NCI-H1436 treated with DMSO at 0.1 percent for 48 hours (cell line): Measurements from ENCODE around the gene HJURP.

Experiments
- DNase-seq: peaks from one replicate; lab custom pipeline; 2025; lab: John Stamatoyannopoulos, UW

The HJURP gene

DNA sequence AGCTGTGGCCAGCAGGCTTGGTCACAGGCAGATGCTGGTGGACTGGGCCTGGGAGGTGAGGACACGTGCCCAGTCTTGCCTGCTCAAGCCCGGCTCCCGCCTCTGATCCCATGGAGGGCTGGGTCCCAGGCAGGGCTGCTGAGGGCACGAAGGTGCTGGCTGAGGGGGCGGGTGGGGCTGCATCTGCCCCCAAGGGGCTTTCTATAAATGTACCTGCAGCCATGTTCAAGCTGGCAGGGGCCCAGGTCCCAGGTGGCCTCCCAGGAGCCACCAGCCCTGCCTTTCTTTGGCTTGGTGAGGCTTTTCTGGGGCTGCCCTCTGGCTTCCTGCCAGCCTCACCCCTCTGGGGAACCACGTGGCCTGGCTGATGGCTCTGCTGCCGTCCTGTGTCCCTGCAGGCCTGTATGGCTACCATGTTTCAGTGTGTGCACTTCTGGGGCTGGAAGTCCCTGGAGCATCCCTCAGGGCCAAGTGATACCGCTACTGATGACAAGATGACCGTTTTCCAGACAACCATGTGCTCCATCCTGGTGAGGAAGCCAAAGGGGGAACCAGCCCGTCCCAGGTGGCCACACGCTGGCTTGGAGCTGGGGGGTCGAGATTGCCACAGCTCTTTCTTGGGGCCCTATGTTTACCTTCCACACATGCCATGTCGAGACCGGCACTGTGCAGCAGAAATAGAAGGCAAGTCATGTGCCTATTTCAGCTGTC lies 23.2 kb downstream of the HJURP start:
- DNase-seq, result peak; percentile 27

DNA sequence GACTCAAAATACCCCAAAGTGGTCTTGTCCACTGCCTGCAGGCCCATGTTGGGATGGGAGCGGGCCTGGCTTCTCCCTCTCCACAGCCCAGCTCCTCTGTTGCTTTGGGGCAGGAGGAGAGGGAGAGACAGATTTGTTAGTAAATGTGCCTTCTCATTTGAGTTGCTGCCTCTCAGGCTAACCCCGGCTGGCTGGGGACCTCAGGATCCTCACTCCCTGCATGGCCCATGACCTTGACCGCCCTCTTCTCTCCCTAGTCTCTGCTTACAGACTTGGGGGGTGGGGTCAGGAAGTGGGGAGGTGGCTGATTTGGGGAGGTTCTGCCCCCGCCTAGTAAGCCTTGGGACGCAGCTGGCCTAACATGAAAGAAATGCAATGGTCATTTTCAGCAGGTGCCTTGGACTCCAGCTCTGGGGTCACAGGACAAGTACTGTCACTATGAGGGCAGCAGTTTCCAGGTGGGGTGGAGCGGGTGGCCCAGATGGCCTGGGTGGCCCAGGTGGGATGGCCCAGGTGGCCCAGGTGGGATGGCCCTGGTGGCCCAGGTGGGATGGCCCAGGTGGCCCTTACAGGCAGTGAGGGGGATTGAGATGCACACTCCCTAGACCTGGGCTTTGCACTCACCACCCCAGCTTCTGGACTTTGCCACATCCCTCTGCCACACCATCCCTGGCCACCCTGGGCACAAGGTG lies 24.1 kb downstream of the HJURP start:
- no peak for DNase-seq

DNA sequence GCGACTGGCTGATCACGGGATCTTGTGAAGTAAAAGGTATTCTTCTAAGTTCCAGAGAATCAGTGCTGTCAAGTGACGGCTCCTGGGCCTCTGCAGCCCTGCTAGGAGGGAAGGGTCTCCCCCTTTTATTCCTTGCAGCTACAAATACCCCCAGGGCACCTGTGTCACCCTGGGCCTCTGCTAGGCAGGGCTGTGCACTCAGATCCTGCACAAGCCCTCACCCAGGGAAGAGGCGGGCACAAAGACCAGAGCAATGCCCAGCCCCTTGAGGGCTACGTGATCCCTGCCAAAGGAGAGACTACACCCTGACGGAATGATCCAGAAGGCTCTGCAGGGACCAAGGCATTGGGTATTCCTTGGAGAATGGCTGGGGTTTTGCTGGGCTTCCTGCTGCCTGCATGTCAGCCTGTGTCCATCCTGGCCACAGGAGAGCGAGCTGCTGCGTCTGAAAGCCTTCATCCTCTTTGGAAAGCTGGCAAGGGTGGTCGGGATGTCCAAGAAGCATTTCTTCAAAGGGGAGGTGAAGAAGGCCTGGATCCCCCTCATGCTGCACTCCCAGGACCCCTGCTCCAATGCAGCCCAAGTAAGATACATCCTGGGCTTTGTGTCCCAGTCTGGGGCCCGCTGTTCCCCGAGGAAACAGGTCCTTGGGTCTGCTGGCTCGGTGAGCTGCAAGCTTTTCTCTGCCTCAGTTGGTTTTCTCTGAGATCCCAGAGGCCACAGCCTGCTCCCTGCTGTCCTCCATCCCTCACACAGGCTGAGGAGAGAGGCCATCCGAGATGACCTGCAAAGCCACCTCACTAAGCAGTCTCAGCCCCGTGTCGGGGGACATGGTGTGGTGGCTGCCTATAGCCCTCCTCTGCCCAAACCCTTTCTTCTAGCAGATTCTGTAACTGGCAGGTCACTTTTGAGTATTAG lies 24.9 kb downstream of the HJURP start:
- no peak for DNase-seq

DNA sequence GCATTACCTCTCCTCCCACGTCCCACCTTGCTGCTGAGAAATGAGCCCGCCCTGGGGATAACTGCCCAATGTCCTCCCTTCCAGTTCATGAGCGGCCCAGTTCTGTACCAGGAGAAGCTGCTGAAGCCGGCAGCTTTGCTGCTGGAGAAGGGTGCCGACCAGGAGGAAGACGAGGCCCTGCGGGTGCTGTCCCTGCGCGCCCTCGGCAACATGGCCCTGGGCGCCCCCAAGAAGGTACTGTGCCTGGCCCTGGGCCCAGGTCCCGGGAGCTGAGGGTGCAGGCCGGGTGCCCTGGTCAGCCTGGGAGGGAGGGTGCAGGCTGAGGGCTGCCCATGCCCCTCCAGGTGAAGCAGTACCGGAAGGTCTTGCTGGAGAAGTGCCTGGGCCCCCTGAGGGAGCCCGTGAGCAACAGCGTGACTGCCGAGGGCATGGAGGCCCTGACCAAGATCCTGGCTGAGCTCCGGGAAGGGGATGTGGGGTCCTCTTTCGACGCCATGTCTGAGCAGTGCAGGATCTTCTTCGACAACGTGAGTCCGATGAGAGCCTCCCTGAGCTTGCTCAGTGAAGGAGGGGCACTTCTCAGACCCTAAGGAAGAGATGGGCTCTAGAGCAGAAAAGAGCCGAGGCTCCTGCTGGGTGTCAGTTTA lies 25.7 kb downstream of the HJURP start:
- DNase-seq, result no peak

DNA sequence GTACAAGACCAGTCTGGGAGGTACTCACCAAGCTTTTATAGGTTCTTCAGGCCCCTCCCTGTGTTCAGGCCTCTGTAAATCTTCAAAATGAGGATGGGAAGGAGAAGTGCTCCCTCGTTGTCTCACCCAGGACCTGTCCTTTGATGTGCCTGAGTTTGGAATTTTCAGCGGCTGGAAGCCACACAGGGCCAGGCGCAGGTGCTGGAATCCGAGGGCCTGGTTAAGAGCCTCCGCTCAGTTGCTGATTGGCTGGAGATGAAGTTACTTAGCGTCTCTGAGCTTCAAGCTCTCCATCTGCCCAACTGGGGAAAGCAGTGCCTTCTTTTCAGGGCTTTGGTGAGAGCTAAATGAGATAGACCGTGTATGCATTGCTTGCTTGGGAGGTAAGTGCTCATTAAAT lies 30.0 kb downstream of the HJURP start:
- DNase-seq, result no peak

DNA sequence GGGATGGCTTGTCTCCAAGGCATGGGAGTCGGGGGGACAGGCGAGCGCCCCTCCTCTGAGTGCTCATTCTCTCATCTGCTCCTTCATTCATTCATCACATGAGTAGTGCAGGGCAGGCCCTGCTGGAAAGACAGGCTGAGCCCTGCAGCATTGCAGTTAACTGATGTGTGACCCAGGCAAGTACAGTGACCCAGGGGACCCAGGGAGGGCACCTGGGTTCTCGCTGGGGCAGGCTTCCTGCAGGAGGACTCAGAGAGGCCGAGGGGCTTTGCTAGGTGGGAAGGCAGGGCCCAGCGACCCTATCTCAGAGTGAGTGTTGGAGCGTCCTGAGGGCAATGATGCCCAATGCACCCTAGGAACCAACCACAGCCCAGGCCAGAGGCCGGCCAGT lies 30.6 kb downstream of the HJURP start:
- no peak for DNase-seq

DNA sequence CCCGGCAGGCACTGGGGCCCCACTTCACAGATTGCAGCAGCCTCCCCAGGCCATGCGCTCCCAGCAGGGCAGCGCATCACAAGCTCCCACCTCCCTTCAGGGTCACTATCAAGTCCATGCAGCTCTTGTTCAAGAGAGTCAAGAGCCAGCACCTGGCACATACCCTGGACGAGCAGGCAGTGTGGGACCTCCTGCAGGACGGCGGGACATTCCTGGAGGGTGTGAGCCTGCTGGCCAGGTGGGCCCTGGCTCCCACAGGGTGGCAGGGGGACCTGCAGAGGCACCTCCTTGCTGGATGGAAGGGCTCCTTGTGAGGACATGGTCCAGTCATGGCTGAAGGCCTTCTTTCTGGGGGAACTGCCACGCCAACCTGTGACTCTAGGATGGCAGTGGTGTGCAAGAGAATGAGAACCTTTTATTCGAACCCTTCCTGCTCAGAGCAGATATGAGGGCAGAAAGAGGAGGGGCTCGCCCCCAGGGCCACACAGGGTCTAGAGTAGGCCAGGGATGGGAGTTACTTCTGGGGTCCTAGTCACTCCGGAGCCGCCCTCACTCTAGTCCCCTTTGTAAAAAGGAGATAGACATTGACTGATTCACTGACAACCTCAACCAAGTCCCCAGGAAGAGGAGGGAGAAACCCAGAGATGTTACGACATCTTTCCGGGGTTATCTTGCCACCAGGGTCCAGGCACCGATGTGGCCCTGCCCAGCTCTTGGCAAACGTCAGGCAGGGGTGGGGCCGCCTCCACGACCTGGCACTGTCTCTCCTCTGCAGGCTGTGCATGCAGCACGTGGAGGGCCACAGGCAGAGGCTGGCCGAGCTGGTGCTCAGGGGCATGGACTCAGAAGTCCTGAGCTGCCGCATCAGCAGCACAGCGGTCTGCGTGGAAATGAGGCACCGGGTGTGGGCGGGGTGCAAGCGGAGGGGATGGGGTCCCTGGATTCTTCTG lies 31.3 kb downstream of the HJURP start:
- DNase-seq, result no peak

DNA sequence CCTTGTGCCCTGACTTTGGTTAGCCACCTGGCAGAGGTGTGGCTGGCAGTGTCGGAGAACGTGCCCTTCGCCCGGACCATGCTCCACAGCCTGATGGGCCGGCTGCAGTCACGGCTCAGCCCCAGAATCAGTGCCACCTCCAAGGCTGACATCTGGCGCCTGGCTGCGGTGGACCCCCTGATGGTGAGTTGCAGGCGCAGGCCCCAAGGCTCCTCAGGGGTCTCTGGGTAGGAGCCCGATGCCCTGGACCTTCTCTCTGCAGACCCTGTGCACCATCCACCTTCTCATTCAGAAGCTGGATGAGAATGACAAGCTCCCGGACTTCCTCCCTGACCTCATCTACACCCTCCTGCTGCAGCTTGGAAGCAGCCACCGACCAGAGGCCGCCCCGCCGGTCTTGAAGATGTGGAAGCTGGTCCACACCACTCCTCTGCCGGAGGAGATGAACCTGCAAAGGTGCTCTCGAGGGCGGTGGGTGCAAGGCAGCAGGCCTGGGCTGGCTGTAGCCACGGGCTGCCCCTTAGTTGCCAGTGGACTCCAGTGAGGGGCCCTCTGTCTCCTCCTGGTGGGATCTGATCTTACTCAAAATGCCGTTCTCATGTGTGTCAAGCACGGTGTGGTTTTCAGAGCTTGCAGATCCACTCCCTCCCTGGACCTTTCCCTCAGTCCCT lies 32.1 kb downstream of the HJURP start:
- no peak for DNase-seq

DNA sequence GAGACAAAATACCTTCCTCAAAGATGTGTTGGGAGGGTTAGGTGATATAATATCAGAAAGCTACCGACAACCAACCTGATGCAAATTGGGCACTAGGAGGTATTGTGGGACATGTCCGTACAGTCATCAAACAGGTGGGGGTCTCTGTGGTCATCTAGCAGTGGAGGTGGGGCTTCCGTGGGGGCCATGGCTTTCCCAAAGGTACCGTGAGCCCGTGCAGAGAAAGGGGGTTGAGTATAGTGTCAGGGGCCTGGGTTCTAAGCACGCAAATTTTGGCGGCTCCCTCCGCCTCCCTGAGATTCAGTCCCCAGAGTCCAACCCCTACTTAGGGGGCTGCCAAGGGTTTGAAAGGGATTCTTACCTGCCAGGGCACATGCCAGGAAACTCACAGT lies 32.6 kb downstream of the HJURP start:
- DNase-seq, result no peak

DNA sequence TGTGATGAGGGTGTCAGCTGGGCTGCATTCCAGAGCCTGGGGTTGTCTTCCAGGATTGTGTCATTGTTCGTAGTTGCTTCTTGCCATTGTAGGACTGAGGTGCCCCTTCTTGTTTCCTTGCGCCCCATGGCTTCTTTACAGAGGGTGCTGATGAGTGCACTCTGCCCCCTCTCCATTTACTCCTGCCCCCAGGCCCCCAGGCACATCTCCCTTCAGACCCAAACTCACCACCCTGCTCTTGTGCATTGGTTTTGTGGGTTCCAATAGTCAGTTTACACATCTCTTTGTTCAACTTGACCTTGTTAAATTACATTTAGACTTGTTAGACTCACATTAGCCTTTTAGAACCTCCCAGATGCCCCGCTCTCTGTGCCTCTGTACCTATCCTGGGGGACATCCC lies 33.1 kb downstream of the HJURP start:
- DNase-seq, result no peak

DNA sequence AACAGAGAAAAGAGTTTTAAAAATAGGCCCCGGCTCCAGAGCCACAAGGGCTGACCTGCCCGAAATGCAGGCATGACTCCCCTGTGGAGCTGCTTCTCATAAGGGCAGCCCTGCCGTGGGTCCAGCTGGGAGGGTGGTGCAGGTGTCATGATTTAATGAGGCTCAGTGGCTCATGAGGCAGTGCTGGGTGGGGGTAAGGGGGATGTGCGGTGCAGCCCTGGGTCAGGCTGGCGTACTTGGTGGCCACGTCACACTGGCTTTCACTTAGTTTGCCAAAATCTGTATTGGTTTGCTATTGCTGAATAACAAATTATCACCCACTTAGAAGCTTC lies 33.6 kb downstream of the HJURP start:
- DNase-seq, result no peak

DNA sequence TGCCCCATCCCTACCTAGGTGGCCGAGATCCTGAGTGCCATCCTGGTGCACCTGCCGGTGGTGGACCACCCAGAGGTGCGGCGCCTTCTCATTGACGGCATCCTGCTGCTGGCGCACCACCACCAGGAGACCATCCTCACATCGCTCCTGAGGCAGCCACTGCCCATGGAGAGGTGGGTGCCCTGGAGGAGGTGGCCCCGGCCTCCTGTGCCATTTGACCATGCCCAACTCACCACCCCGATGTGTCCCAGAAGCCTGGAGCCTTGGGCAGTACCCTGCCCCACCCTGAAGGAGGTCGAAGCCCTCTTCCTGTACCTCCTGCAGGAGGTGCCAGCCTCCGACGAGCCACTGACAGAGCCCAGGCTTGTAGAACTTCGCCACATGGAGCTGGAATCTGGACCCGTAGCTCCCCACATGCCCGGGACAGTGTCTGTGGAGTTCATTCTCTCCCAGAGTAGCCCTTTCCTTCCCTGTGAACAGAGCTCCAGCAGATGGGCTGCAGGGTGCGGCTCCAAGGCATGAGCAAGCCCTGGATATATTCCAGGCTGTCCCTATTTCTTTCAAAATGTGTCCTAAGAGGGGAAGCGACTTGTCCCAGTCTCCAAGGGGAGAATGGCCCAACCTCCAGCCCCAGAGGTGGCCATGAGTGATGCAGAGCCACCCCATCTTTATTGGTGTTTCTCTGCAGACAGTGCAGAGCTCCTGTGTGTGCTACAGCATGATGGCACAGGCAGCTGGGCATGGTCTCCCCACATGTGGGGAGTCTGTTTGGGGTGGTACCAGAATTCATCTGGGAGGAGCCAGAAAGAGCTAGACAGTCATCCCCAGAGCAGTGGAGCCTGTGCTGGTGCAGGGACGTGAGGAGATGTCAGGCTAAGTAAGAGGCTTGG lies 34.2 kb downstream of the HJURP start:
- DNase-seq, result no peak

DNA sequence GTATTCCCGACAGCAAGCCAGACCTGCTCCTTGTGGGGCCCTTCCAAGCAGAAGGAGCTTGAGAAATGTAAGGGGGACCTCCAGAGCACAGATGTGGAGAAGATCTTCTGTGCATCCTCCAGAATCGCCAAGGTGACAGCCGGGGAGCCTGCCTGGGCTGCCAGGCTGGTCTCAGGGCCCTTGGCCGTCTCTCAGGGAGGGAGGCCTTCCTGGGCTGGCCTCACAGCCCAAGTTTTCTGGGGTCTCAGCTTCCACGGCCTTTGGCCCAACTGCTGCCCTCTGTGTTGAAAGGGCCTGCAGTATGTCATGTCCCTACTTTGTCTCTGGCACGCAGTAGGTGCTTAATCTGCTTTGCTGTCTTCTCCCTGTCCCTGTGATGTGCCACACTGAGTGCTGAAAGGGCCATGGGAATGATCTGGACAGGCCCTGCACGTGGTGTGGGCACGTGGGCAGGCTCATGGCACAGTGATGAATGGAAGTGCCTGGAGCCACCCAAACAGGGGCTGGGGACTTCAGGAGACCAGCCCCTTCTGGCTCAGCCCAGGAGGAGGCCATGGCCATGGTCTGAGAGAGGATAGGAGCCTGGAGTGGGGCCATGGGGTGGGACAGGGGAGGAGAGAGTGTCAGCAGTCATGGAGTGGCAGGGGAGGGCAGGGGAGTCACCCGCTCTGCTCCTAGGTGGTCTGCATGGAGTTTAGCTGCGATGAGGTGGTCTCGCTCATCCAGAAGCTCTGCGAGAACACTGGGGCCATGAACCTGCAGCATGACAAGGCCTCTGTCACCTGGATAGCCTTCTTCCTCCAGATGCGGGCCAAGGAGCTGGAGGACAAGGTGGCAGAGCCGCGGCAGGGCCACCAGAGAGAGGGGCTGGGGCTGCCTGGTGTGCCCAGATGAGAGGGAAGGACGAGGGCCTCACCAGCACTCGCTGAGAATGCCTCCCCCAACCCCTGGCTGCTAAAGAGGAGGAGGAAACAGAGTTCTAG lies 35.4 kb downstream of the HJURP start:
- DNase-seq, result no peak

DNA sequence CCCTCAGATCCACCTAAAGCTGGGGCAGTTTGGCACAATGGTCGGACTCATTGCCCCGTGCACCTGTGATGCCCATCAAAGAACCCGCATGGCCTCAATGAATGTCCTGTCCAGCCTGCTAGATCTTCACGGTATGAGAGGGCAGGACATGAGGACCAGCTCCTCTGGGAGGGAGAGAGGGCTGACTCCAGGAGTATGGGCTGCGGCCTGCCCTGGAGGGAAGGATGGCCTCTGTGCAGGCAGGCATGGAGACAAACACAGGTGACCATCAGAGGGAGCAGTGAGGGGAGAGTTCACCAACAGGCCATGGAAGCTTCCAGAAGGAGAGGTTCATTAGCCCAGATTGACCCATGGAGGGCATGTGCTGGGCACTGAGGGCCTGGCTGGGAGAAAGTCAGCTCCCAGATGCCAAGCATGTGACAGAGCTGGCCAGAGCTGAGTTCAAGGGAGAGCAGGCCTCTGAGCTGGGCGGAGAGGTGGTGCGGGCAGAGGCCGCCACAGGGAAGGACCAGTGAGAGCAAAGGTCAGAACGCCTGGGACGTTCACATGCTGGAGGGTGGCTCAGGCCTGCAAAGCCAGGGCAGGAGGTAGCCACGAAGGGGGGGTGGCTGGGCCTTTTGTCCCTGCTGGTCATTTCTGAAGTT lies 36.2 kb downstream of the HJURP start:
- no peak for DNase-seq

DNA sequence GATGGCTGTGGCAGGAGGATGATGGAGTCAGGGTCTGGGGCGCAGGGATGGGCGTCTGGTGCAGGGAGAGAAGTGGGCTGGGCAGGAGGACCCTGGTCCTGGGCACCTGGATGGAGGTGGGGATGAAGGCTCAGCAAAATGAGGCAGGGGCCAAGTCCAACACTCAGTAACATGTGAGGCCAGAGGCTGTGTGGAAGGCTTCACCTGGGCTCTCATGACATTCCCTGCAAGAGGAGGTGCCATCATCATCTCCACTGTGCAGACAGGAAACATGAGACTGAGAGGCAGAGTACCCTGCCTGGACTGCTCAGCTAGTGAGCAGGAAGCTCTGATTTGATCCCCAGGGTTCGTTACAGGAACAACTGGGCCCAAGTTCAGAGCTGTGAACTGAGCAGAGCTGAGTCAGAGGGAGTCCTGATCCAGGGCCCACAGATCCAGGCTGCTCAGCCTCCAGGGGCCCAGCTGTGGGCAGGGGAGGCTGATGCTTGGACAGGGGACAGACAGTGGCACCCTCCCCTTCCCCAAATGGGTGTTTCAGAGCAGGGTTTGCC lies 36.9 kb downstream of the HJURP start:
- no peak for DNase-seq

DNA sequence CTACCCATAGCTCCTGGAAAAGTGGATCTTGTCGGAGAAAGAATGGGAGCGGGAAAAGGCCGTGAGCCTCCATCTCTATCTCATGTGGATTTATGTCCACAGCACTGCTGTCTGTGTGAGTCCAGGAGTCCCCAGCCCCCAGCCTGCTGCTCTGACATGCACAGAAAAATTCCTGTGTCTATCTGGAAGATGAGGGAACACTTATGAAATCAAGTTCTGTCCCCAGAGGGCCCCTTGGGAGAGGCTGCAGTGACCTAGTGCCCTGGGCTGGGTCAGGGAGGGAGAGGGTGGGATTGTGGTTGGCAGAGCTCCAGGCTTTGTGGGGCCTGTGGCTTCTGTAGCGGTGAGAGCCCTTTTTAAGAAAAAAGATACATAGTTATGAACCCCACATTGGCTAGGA lies 37.6 kb downstream of the HJURP start:
- DNase-seq, result no peak

DNA sequence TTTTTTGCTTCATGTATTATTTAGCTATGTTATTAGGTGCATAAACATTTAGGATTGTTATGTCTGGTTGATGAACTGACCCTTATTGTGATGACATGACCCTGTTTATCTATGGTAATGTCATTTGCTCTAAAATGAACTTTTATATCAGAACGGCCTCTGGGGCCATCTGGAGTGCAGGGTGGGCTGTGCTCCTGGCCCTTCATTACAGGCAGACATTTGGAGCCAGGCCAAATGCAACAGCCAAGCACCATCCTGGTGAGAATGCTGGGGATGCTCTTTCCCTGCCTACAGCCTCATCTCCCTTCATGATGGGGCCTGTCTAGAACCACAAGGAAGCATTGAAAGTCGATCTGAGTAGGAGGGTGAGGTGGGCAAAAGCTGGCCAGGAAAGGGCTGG lies 38.0 kb downstream of the HJURP start:
- no peak for DNase-seq

DNA sequence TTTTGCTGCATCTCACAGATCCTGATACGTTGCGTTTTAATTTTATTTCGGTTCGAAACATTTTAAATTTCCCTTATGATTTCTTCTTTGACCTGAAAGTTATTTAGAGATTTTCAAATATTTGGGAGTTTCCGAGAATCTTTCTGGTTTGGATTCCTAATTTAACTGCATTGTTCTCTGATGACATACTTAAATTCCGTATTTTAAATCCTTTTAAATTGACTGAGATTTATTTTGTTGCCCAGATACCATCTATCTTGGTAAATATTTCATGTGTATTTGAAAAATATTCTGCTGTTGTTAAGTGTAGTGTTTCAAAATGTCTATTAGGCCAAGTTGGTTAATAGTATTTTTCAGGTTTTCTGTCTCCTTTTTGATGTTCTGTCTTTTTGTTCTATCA lies 38.5 kb downstream of the HJURP start:
- no peak for DNase-seq
